OCI-LY1 (cell line): ENCODE measurements around the gene LANCL3.

ENCODE experiments used
- H2AFZ ChIP-seq: fragments of 200-600 bp; sonication (generic), shearing (Covaris generic); 2 replicates; pipeline ENCODE4 v1.6.0; 2014; ENCODE audit warnings: antibody characterized with exemption, mild to moderate bottlenecking, low read length
- H3F3A ChIP-seq: fragments of 200-600 bp; sonication (generic), shearing (Covaris generic); 2 replicates; pipeline ENCODE4 v1.6.0; 2014; ENCODE audit warnings: mild to moderate bottlenecking, antibody characterized with exemption, low read length, moderate library complexity; ENCODE audit not compliant: insufficient read depth
- H3K27ac ChIP-seq: fragments of 200-600 bp; sonication (generic); 2 replicates; pipeline ENCODE4 v1.5.1; 2014; ENCODE audit warnings: low read length, mixed run types, mild to moderate bottlenecking, low read depth; ENCODE audit not compliant: poor library complexity, severe bottlenecking
- H3K27me3 ChIP-seq: fragments of 200-600 bp; sonication (generic); 2 replicates; pipeline ENCODE4 v1.6.0; 2014; ENCODE audit warnings: antibody characterized with exemption, mild to moderate bottlenecking, low read length, moderate library complexity; ENCODE audit not compliant: insufficient read depth
- H3K36me3 ChIP-seq: fragments of 200-600 bp; sonication (generic); 2 replicates; pipeline ENCODE4 v1.6.1; 2014; ENCODE audit warnings: mild to moderate bottlenecking, antibody characterized with exemption, low read length, moderate library complexity, mixed read lengths; ENCODE audit not compliant: insufficient read depth
- H3K4me1 ChIP-seq: fragments of 200-600 bp; sonication (generic); 2 replicates; pipeline ENCODE4 v1.5.1; 2014; ENCODE audit warnings: mild to moderate bottlenecking, low read length, moderate library complexity; ENCODE audit not compliant: insufficient read depth, severe bottlenecking
- H3K4me2 ChIP-seq: fragments of 200-600 bp; sonication (generic), shearing (Covaris generic); 2 replicates; pipeline ENCODE4 v1.6.1; 2014; ENCODE audit warnings: low read length
- H3K4me3 ChIP-seq: fragments of 200-600 bp; sonication (generic); 2 replicates; pipeline ENCODE4 v1.5.1; 2014; ENCODE audit warnings: low read length, low read depth, mild to moderate bottlenecking, mixed read lengths; ENCODE audit not compliant: poor library complexity, severe bottlenecking
- H3K79me2 ChIP-seq: fragments of 200-600 bp; shearing (Covaris generic); 2 replicates; pipeline ENCODE4 v1.6.1; 2016; ENCODE audit warnings: mixed run types, low read length, mixed read lengths; ENCODE audit not compliant: insufficient read depth
- H3K9ac ChIP-seq: fragments of 200-600 bp; sonication (generic), shearing (Covaris generic); 2 replicates; pipeline ENCODE4 v1.6.1; 2014; ENCODE audit warnings: mild to moderate bottlenecking, low read length, mixed read lengths
- H3K9me2 ChIP-seq: fragments of 200-600 bp; sonication (generic), shearing (Covaris generic); 2 replicates; pipeline ENCODE4 v1.6.1; 2014; ENCODE audit warnings: low read depth, mild to moderate bottlenecking, low read length, mixed read lengths
- H3K9me3 ChIP-seq: fragments of 200-600 bp; shearing (Covaris generic); 2 replicates; pipeline ENCODE4 v1.6.1; 2014; ENCODE audit warnings: low read length, mixed read lengths
- H4K20me1 ChIP-seq: fragments of 200-600 bp; sonication (generic), shearing (Covaris generic); 2 replicates; pipeline ENCODE4 v1.6.0; 2016; ENCODE audit warnings: mild to moderate bottlenecking, low read length; ENCODE audit not compliant: insufficient read depth
- EZH2 ChIP-seq: fragments of 200-600 bp; sonication (generic), shearing (Covaris generic); IDR thresholded peaks from 2 replicates; pipeline ENCODE4 v1.8.0; 2017; ENCODE audit warnings: borderline replicate concordance, mixed run types, mild to moderate bottlenecking, antibody characterized with exemption, low read length, moderate library complexity, mixed read lengths
- TF ChIP-seq, protein P1 (sequence below): fragments of 200-600 bp; sonication (generic), shearing (Covaris generic); IDR thresholded peaks from 2 replicates; pipeline ENCODE4 v1.5.1; 2017; ENCODE audit warnings: mild to moderate bottlenecking, antibody characterized with exemption, low read length, moderate library complexity, mixed read lengths

LANCL3 gene

DNA sequence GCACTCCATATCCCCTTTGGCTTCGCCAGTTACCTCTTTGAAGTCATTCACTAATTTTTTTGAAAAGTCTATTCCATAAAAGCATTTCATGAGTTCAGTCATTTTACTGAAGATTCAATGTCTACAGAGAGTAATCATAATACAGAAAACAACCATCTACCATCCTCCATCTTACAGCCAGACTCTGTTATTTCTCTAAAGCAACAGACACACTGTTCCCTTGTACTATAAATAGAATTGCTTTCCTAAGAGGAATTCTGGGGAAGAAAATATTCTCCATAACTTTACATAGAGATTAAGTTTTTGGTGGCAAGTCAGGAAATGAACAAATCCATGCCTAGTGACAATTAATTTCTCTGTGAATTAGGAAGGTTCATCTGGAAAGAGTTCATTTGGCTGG, 151.1 kb downstream of the LANCL3 start:
- Histone ChIP-seq H3K4me3 (no peak overlapping the region), H3K79me2 (no peaks in the 10 kb centered on the region), H3K27me3 (no peaks in the 10 kb centered on the region), H3K4me1 (no peaks in the 10 kb centered on the region), H3K9me3 (no peaks in the 10 kb centered on the region), H2AFZ (no peak overlapping the region), H3K4me2 (no peak overlapping the region), H3K9me2 (no peaks in the 10 kb centered on the region), H3K9ac (no peak overlapping the region), H3K27ac (no peak overlapping the region), H3K36me3 (no peaks in the 10 kb centered on the region), H4K20me1 (no peaks in the 10 kb centered on the region), H3F3A (no peaks in the 10 kb centered on the region)
- TF ChIP-seq, protein P1, sequence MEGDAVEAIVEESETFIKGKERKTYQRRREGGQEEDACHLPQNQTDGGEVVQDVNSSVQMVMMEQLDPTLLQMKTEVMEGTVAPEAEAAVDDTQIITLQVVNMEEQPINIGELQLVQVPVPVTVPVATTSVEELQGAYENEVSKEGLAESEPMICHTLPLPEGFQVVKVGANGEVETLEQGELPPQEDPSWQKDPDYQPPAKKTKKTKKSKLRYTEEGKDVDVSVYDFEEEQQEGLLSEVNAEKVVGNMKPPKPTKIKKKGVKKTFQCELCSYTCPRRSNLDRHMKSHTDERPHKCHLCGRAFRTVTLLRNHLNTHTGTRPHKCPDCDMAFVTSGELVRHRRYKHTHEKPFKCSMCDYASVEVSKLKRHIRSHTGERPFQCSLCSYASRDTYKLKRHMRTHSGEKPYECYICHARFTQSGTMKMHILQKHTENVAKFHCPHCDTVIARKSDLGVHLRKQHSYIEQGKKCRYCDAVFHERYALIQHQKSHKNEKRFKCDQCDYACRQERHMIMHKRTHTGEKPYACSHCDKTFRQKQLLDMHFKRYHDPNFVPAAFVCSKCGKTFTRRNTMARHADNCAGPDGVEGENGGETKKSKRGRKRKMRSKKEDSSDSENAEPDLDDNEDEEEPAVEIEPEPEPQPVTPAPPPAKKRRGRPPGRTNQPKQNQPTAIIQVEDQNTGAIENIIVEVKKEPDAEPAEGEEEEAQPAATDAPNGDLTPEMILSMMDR, result no peak
- TF ChIP-seq EZH2, result no peak

DNA sequence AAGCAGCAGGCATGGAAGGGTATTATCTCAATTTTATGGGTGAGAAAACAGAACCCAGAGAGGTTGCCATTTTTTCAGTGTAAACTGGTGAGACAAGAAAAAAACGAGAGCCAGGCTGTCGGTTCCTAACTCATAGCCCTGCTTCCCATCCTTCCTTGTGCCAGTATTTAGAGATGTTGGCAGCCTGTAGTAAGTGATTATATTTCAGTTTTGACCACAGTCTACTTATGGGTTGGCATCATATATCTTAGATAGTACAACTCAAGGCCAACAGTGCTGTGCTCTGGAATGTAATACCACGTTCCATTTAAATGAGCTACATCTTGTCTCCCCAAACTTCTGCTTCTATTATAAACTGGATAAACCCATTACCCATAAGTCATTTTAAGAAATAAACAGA, 154.9 kb downstream of the LANCL3 start:
- no peak overlapping the region for H3K4me2 ChIP-seq
- no peaks in the 10 kb centered on the region for H3F3A ChIP-seq
- H3K27ac ChIP-seq, result no peak overlapping the region
- no peaks in the 10 kb centered on the region for H3K4me1 ChIP-seq
- H3K9ac ChIP-seq, result no peak overlapping the region
- H3K9me3 ChIP-seq, result no peaks in the 10 kb centered on the region
- no peaks in the 10 kb centered on the region for H3K9me2 ChIP-seq
- no peaks in the 10 kb centered on the region for H4K20me1 ChIP-seq
- no peak overlapping the region for H3K4me3 ChIP-seq
- H2AFZ ChIP-seq, result no peak overlapping the region
- no peaks in the 10 kb centered on the region for H3K79me2 ChIP-seq
- no peaks in the 10 kb centered on the region for H3K36me3 ChIP-seq
- no peaks in the 10 kb centered on the region for H3K27me3 ChIP-seq
- TF ChIP-seq, protein P1, result no peak
- TF ChIP-seq EZH2, result no peak
